ENCODE results near the gene ALK.

- TF ChIP-seq CTCF (IDR thresholded peaks at IDR 0.05): no peak
- no peak for TF ChIP-seq POLR2A (IDR thresholded peaks at IDR 0.05)
Measured at GRCh38 chr2:29193111-29193510, 728.3 kb downstream of the ALK start.

All from Peyer's patch (tissue), 4 donors.